Epithelial cell of alveolus of lung (primary cell): ENCODE data around the gene PCLO. TPM values are rescaled to one million over a fixed set of nuclear protein-coding genes. Genes with fewer than 3 reads are reported as not detected.

Experiments
- total RNA-seq: library from RNA; depleted of rRNA; stranded (reverse); fragments of >200 nt; gene quantifications from 2 replicates; pipeline ENCODE4 v1.2.1, GENCODE V29; 2015

Gene PCLO
- 0.78 and 0.96 TPM in 2 replicates for total RNA-seq

GRCh38 chr7:83162402-83163256 lies at the start of gene PCLO:
Gene PCLO, minus strand, starts transcription at chr7:83162884. Its CDS starts 292 bp downstream, at chr7:83162592.

